Common myeloid progenitor, CD34-positive (primary cell): Measurements from ENCODE around the gene LRRC74B.

Experiments used
- CTCF ChIA-PET: fragments of 350-600 bp; sonication (Branson Sonifier 250); formaldehyde crosslinking; loops from one replicate; lab custom pipeline; 2021; ENCODE audit warnings: antibody characterized with exemption; lab: Charles Lee
- POLR2A ChIA-PET: fragments of 350-600 bp; sonication (Branson Sonifier 250); formaldehyde crosslinking; loops from one replicate; lab custom pipeline; 2021; ENCODE audit warnings: antibody characterized with exemption; lab: Charles Lee
- DNase-seq, 3 donors: peaks; one replicate each; pipeline versions ENCODE4 v3.0.0 to v3.0.0-alpha.2; 2013
- H3K27ac ChIP-seq, 2 experiments: 1 replicate in 1 of 2; 2 replicates in 1 of 2; pipeline ENCODE4 v1.7.0; 2013; ENCODE audit warnings: inconsistent platforms in 2 of 2, low read length in 2 of 2, mild to moderate bottlenecking in 2 of 2, low read depth in 1 of 2, moderate library complexity in 1 of 2; ENCODE audit not compliant: severe bottlenecking in 2 of 2, insufficient read depth in 1 of 2, poor library complexity in 1 of 2
- H3K27me3 ChIP-seq, 5 experiments: replicated peaks in 2 of 5; 1 replicate in 3 of 5; 2 replicates in 2 of 5; pipeline versions ENCODE4 v1.6.1 to v1.7.0; 2013; ENCODE audit warnings: low read length in 4 of 5, mild to moderate bottlenecking in 2 of 5, moderate library complexity in 2 of 5, inconsistent platforms in 1 of 5; ENCODE audit not compliant: insufficient read depth in 5 of 5, control insufficient read depth in 4 of 5
- H3K36me3 ChIP-seq, 4 experiments: 1 replicate in 2 of 4; 2 replicates in 2 of 4; pipeline versions ENCODE4 v1.6.1 to v1.7.0; 2013; ENCODE audit warnings: low read length in 3 of 4, control low read depth in 1 of 4, mild to moderate bottlenecking in 1 of 4; ENCODE audit not compliant: control insufficient read depth in 4 of 4, insufficient read depth in 4 of 4
- H3K4me1 ChIP-seq, 4 experiments: 1 replicate in 3 of 4; 2 replicates in 1 of 4; pipeline versions ENCODE4 v1.6.1 to v1.7.1; 2013; ENCODE audit warnings: low read length in 3 of 4, mild to moderate bottlenecking in 3 of 4, control low read depth in 1 of 4, inconsistent platforms in 1 of 4, moderate library complexity in 1 of 4; ENCODE audit not compliant: control insufficient read depth in 4 of 4, insufficient read depth in 4 of 4; ENCODE audit errors: control extremely low read depth in 1 of 4
- H3K4me3 ChIP-seq, 7 experiments: 1 replicate in 4 of 7; 2 replicates in 3 of 7; pipeline versions ENCODE4 v1.5.1 to v1.7.0; 2013; ENCODE audit warnings: mild to moderate bottlenecking in 7 of 7, low read length in 6 of 7, moderate library complexity in 6 of 7, inconsistent platforms in 2 of 7, low read depth in 2 of 7, control low read depth in 1 of 7; ENCODE audit not compliant: insufficient read depth in 4 of 7, control insufficient read depth in 1 of 7; ENCODE audit errors: extremely low read depth in 1 of 7
- H3K9me3 ChIP-seq, 5 experiments: 1 replicate in 4 of 5; 2 replicates in 1 of 5; pipeline versions ENCODE4 v1.6.1 to v1.7.1; 2013; ENCODE audit warnings: low read length in 4 of 5, mild to moderate bottlenecking in 2 of 5, inconsistent platforms in 1 of 5, low read depth in 1 of 5, moderate library complexity in 1 of 5; ENCODE audit not compliant: control insufficient read depth in 4 of 5, insufficient read depth in 2 of 5; ENCODE audit errors: control extremely low read depth in 1 of 5
- WGBS: methylation state at CpG from one replicate; pipeline ENCODE4 v1.1.5; 2013; ENCODE audit not compliant: insufficient coverage; 5-methylcytosine and 5-hydroxymethylcytosine counted together

The LRRC74B gene

GRCh38 chr22:21009638-21010425 is 35.9 kb upstream of the LRRC74B start:
- Histone ChIP-seq H3K4me3 (no peak overlapping the region), H3K36me3 (no peaks in the 10 kb centered on the region), H3K4me1 (peaks cover 0 to 14% (median 13%) of the 10 kb centered on the region in 4 experiments), H3K9me3 (no peaks in the 10 kb centered on the region), H3K27ac (no peak overlapping the region), H3K27me3 (no peaks in the 10 kb centered on the region)
- WGBS, result 95% methylated on average over 9 of the region's 10 CpGs
- ChIA-PET POLR2A (no interaction called here), CTCF (interaction anchor here (1.2 kb wide), 1 partner anchor 11 kb away, joined by 4 read pairs; no protein-coding TSS in a partner anchor)
- peak; percentile 32 to 68 (median 61) for DNase-seq

DNA sequence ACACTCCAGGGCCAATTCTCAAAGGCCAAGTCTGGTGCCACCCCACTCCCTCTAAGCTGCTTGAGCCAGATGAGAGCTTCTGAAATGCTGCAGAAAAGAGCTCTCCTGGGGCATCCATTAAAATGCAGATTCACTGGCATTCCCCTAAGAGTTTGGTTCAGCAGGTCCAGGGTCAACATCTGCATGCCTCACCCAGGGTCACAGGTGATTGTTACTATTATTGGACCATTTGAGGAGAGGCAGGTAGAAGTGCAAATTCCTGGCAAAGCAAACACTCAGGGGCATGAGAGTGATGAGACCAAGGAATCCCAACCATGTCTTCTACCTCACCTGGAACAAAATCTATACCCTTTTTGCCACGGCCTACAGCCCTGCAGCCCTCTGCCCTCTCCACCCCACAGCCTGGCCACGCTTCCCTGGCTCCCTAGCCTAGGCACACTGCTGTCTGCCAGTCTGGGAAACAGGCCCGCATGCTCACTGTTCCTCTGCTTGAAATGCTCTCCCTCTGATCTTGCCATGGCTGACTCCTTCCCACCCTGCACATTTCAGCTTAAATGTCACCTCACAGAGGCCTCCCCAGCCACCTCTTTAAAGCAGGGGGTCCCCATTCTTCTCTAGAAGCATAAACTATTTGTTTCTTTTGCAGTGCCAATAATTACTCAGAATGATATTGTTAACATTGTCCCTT is 35.2 kb upstream of the LRRC74B start:
- no peak overlapping the region for H3K4me3 ChIP-seq
- no peaks in the 10 kb centered on the region for H3K9me3 ChIP-seq
- POLR2A ChIA-PET, result no interaction called here
- no peaks in the 10 kb centered on the region for H3K36me3 ChIP-seq
- no peak for DNase-seq
- CTCF ChIA-PET, result no interaction called here
- H3K27ac ChIP-seq, result no peak overlapping the region
- no peaks in the 10 kb centered on the region for H3K27me3 ChIP-seq
- 100% methylated on average over 3 of the region's 3 CpGs for WGBS
- H3K4me1 ChIP-seq, result peaks cover 0 to 20% (median 17%) of the 10 kb centered on the region in 4 experiments

DNA sequence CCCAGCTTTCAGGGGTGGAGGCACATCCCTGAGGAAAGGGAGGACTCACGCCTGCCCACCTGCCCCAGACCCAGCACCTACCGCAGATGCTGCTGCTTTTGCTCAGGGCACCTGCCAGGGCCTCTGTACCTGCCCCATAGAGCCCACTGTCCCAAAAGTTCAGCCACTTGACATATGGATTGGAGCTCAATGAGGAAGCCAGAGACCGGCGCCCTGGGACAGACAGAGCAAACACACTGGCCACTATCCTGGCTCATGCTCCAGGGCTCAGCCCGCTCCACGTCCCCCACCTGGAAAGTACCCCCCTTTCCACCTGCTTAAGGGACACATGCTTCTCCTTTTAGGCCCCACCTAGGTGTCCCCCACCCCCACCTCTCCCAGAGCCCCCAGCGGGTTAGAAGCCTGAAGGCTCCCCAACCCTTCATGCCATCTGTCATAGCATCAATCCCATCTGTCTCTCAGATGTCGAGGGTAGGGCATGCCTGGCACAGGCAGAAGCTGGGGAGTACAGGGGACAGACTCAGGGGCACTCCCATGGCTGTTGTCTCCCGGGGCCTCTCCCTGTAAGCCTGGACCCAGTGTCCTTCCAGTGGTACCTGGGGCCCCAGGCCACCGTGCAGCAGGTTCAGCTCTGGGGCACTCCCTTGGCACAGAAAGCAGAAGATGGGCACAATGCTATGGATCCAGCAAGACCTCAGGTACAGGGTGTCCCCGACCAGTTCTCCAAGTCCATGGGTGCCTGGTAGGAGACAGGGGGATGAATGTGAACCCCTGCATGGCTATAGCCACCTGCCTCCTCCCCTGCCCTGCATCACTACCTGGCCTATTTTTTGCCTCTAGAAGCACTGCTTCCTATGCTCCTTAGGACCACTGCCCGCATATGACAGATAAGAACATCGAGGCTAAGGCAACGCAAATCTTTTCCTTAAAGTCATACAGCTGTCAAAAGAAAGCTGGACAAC is 33.0 kb upstream of the LRRC74B start:
- POLR2A ChIA-PET, result interaction anchor here (1.1 kb wide), 1 partner anchor 127 kb away, joined by 3 read pairs; no protein-coding TSS in a partner anchor
- CTCF ChIA-PET, result interaction anchor here (0.7 to 1.4 kb wide), 6 partner anchors 9 to 127 kb away, joined by 3 to 4 read pairs (median 3); no protein-coding TSS in a partner anchor

GRCh38 chr22:21013657-21014201 is 32.0 kb upstream of the LRRC74B start:
- no peaks in the 10 kb centered on the region for H3K36me3 ChIP-seq
- peak overlapping the region in 1 of 2 experiments; percentile 79 for H3K27ac ChIP-seq
- H3K4me3 ChIP-seq, result peak overlapping the region; percentile 19 to 73 (median 57)
- POLR2A ChIA-PET, result interaction anchor here (1.1 kb wide), 1 partner anchor 128 kb away, joined by 3 read pairs; no protein-coding TSS in a partner anchor
- peaks cover 0 to 21% (median 17%) of the 10 kb centered on the region in 4 experiments for H3K4me1 ChIP-seq
- no peak for DNase-seq
- CTCF ChIA-PET, result interaction anchor here (0.7 to 1.4 kb wide), 4 partner anchors 10 to 128 kb away, joined by 3 read pairs; no protein-coding TSS in a partner anchor
- no peaks in the 10 kb centered on the region for H3K27me3 ChIP-seq
- H3K9me3 ChIP-seq, result no peaks in the 10 kb centered on the region
- 7% methylated on average over 21 of the region's 24 CpGs for WGBS

More for the DNA sequence above, 33.0 kb upstream of the LRRC74B start:
- Histone ChIP-seq H3K27me3 (no peaks in the 10 kb centered on the region), H3K27ac (no peak overlapping the region), H3K4me3 (no peak overlapping the region), H3K4me1 (peaks cover 0 to 21% (median 17%) of the 10 kb centered on the region in 4 experiments), H3K36me3 (no peaks in the 10 kb centered on the region), H3K9me3 (no peaks in the 10 kb centered on the region)
- WGBS, result 98% methylated on average over 10 of the region's 14 CpGs
- no peak for DNase-seq

GRCh38 chr22:21014202-21014725 is 31.5 kb upstream of the LRRC74B start:
- Histone ChIP-seq H3K27me3 (peaks cover 0 to 3% (median 0%) of the 10 kb centered on the region in 5 experiments), H3K9me3 (no peaks in the 10 kb centered on the region), H3K27ac (peak overlapping the region in 1 of 2 experiments; percentile 79), H3K36me3 (no peaks in the 10 kb centered on the region), H3K4me1 (peaks cover 0 to 21% (median 17%) of the 10 kb centered on the region in 4 experiments), H3K4me3 (peak overlapping the region; percentile 19 to 73 (median 57))
- WGBS, result 3% methylated on average over 40 of the region's 40 CpGs
- ChIA-PET CTCF (interaction anchor here (0.6 to 1.4 kb wide), 3 partner anchors 32 to 199 kb away, joined by 3 read pairs; partner anchors contain the start of gene LZTR1), POLR2A (interaction anchor here (1.1 kb wide), 1 partner anchor 129 kb away, joined by 3 read pairs; no protein-coding TSS in a partner anchor)
- peak; percentile 84 to 97 (median 95) for DNase-seq
